Measurements from ENCODE around the gene GSTM3.

The GSTM3 gene

DNA sequence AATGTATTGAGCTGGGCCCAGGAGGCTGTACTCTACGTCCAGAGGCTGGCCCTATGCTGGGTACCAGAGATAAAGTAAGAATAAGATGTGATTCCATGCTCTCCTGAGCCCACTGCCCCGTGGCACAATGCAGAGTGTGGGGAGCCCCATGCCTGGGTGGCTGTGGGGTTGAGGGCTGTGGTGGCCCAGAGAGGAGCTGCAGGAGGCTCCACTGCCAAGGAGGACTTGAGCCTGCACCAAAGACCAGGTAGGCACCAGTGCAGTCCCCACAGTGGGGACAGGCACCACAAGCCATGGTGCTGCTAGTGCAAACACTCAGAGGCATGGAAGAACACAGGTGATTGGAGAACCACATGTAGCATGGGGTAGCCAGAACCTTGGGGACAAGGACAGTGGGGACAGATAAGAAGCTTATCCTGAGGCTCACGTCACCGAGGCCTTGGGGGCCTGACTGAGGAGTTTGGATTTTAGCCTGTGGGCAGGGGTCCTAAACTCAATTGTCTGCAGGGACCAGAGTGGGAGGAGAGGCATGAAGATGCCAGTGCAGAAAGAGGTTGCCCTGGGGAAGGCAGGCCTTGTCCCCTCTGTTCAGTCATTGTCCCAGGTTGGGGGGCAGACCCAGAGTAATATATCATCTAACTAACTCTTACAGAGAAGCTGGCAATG lies 44.7 kb upstream of the GSTM3 start:
- peaks cover 18 to 62% (median 54%) of the 10 kb centered on the region in 5 donors for H3K4me1 ChIP-seq (ENCODE audit: control insufficient read depth in 5 of 5, insufficient read depth in 5 of 5, low read length in 5 of 5)
- H3K27me3 ChIP-seq (ENCODE audit: control insufficient read depth in 5 of 5, insufficient read depth in 4 of 5, low read length in 5 of 5), result no peaks in the 10 kb centered on the region
- peak overlapping the region in 2 of 5 donors; percentile 34 to 36 for H3K9ac ChIP-seq (ENCODE audit: low read length in 5 of 5)
- H3K9me3 ChIP-seq (ENCODE audit: control insufficient read depth in 5 of 5, low read length in 5 of 5), result peaks cover 0 to 6% (median 0%) of the 10 kb centered on the region in 5 donors
- no peaks in the 10 kb centered on the region for H3K36me3 ChIP-seq (ENCODE audit: control insufficient read depth in 5 of 5, insufficient read depth in 5 of 5, low read length in 5 of 5)
- peak overlapping the region; percentile 72 for H3K27ac ChIP-seq (ENCODE audit: low read depth, low read length)
- no peak overlapping the region for H3K4me3 ChIP-seq (ENCODE audit: low read depth in 1 of 5, low read length in 5 of 5)

GRCh38 chr1:109784551-109785252 lies 43.9 kb upstream of the GSTM3 start:
- H3K4me1 ChIP-seq (ENCODE audit: control insufficient read depth in 5 of 5, insufficient read depth in 5 of 5, low read length in 5 of 5), result peaks cover 18 to 54% (median 49%) of the 10 kb centered on the region in 5 donors
- no peaks in the 10 kb centered on the region for H3K27me3 ChIP-seq (ENCODE audit: control insufficient read depth in 5 of 5, insufficient read depth in 4 of 5, low read length in 5 of 5)
- peaks cover 0 to 6% (median 0%) of the 10 kb centered on the region in 5 donors for H3K9me3 ChIP-seq (ENCODE audit: control insufficient read depth in 5 of 5, low read length in 5 of 5)
- no peaks in the 10 kb centered on the region for H3K36me3 ChIP-seq (ENCODE audit: control insufficient read depth in 5 of 5, insufficient read depth in 5 of 5, low read length in 5 of 5)
- H3K27ac ChIP-seq (ENCODE audit: low read depth, low read length), result peak overlapping the region; percentile 72
- H3K4me3 ChIP-seq (ENCODE audit: low read depth in 1 of 5, low read length in 5 of 5), result no peak overlapping the region
- peak overlapping the region in 1 of 5 donors; percentile 35 for H3K9ac ChIP-seq (ENCODE audit: low read length in 5 of 5)

- Histone ChIP-seq H3K36me3 (ENCODE audit: control insufficient read depth in 5 of 5, insufficient read depth in 5 of 5, low read length in 5 of 5) (no peaks in the 10 kb centered on the region), H3K27me3 (ENCODE audit: control insufficient read depth in 5 of 5, insufficient read depth in 4 of 5, low read length in 5 of 5) (no peaks in the 10 kb centered on the region), H3K27ac (ENCODE audit: low read depth, low read length) (peak overlapping the region; percentile 72), H3K4me1 (ENCODE audit: control insufficient read depth in 5 of 5, insufficient read depth in 5 of 5, low read length in 5 of 5) (peaks cover 18 to 49% (median 48%) of the 10 kb centered on the region in 5 donors), H3K4me3 (ENCODE audit: low read depth in 1 of 5, low read length in 5 of 5) (no peak overlapping the region), H3K9me3 (ENCODE audit: control insufficient read depth in 5 of 5, low read length in 5 of 5) (peaks cover 0 to 6% (median 0%) of the 10 kb centered on the region in 5 donors), H3K9ac (ENCODE audit: low read length in 5 of 5) (peak overlapping the region in 2 of 5 donors; percentile 31 to 35)
Observed at GRCh38 chr1:109783436-109783835, 42.6 kb upstream of the GSTM3 start.

GRCh38 chr1:109782927-109783326 lies 42.1 kb upstream of the GSTM3 start:
- peaks cover 18 to 49% (median 48%) of the 10 kb centered on the region in 5 donors for H3K4me1 ChIP-seq (ENCODE audit: control insufficient read depth in 5 of 5, insufficient read depth in 5 of 5, low read length in 5 of 5)
- H3K27ac ChIP-seq (ENCODE audit: low read depth, low read length), result peak overlapping the region; percentile 72
- H3K9me3 ChIP-seq (ENCODE audit: control insufficient read depth in 5 of 5, low read length in 5 of 5), result peaks cover 0 to 6% (median 0%) of the 10 kb centered on the region in 5 donors
- H3K27me3 ChIP-seq (ENCODE audit: control insufficient read depth in 5 of 5, insufficient read depth in 4 of 5, low read length in 5 of 5), result no peaks in the 10 kb centered on the region
- no peaks in the 10 kb centered on the region for H3K36me3 ChIP-seq (ENCODE audit: control insufficient read depth in 5 of 5, insufficient read depth in 5 of 5, low read length in 5 of 5)
- H3K9ac ChIP-seq (ENCODE audit: low read length in 5 of 5), result peak overlapping the region in 1 of 5 donors; percentile 31
- H3K4me3 ChIP-seq (ENCODE audit: low read depth in 1 of 5, low read length in 5 of 5), result no peak overlapping the region

DNA sequence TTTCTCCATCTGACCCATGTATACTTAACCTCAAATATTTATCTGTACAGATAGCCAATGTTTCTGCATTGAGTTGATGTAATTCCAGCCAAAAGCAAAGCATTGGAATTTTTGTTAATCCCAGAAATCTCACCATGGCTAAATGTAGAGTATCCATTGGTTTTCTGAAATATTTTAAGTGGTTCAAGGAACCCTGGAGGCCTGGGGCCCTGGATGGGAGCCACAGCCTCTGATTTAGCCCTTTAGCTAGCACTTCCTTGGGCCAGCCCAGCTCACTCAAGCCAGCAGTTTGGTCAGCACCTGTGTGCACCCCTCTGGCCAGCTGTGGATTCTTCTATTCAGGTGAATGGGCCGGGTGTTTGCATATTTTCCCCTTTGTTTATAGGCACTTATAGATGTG lies 41.7 kb upstream of the GSTM3 start:
- Histone ChIP-seq H3K27ac (ENCODE audit: low read depth, low read length) (peak overlapping the region; percentile 72), H3K27me3 (ENCODE audit: control insufficient read depth in 5 of 5, insufficient read depth in 4 of 5, low read length in 5 of 5) (no peaks in the 10 kb centered on the region), H3K9me3 (ENCODE audit: control insufficient read depth in 5 of 5, low read length in 5 of 5) (peaks cover 0 to 6% (median 0%) of the 10 kb centered on the region in 5 donors), H3K9ac (ENCODE audit: low read length in 5 of 5) (peak overlapping the region in 1 of 5 donors; percentile 21), H3K4me3 (ENCODE audit: low read depth in 1 of 5, low read length in 5 of 5) (no peak overlapping the region), H3K4me1 (ENCODE audit: control insufficient read depth in 5 of 5, insufficient read depth in 5 of 5, low read length in 5 of 5) (peaks cover 18 to 51% (median 48%) of the 10 kb centered on the region in 5 donors), H3K36me3 (ENCODE audit: control insufficient read depth in 5 of 5, insufficient read depth in 5 of 5, low read length in 5 of 5) (no peaks in the 10 kb centered on the region)

DNA sequence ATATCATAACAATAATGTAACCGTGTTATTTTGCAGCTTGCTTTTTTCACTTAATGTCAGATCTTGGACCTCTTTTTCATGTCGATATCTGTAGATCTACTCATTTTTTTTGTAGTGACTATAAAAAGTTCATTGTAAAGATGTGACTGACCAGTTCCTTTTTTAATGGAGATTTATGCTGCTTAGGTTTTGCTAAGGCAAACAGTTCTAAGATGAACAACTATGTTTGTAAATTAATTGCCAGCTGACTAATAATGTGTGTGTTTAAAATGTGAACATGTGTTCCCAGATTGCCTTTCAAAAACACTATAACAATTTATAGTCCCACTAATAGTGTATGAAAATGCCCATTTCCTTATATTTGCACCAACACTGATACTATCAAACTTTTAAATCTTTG lies 41.0 kb upstream of the GSTM3 start:
- H3K36me3 ChIP-seq (ENCODE audit: control insufficient read depth in 5 of 5, insufficient read depth in 5 of 5, low read length in 5 of 5), result no peaks in the 10 kb centered on the region
- H3K9ac ChIP-seq (ENCODE audit: low read length in 5 of 5), result no peak overlapping the region
- H3K27ac ChIP-seq (ENCODE audit: low read depth, low read length), result peak overlapping the region; percentile 72
- peaks cover 19 to 54% (median 49%) of the 10 kb centered on the region in 5 donors for H3K4me1 ChIP-seq (ENCODE audit: control insufficient read depth in 5 of 5, insufficient read depth in 5 of 5, low read length in 5 of 5)
- H3K4me3 ChIP-seq (ENCODE audit: low read depth in 1 of 5, low read length in 5 of 5), result no peak overlapping the region
- H3K9me3 ChIP-seq (ENCODE audit: control insufficient read depth in 5 of 5, low read length in 5 of 5), result peaks cover 0 to 6% (median 0%) of the 10 kb centered on the region in 5 donors
- no peaks in the 10 kb centered on the region for H3K27me3 ChIP-seq (ENCODE audit: control insufficient read depth in 5 of 5, insufficient read depth in 4 of 5, low read length in 5 of 5)

GRCh38 chr1:109780982-109781381 lies 40.1 kb upstream of the GSTM3 start:
- H3K9me3 ChIP-seq (ENCODE audit: control insufficient read depth in 5 of 5, low read length in 5 of 5), result peaks cover 0 to 6% (median 0%) of the 10 kb centered on the region in 5 donors
- H3K27ac ChIP-seq (ENCODE audit: low read depth, low read length), result no peak overlapping the region

DNA sequence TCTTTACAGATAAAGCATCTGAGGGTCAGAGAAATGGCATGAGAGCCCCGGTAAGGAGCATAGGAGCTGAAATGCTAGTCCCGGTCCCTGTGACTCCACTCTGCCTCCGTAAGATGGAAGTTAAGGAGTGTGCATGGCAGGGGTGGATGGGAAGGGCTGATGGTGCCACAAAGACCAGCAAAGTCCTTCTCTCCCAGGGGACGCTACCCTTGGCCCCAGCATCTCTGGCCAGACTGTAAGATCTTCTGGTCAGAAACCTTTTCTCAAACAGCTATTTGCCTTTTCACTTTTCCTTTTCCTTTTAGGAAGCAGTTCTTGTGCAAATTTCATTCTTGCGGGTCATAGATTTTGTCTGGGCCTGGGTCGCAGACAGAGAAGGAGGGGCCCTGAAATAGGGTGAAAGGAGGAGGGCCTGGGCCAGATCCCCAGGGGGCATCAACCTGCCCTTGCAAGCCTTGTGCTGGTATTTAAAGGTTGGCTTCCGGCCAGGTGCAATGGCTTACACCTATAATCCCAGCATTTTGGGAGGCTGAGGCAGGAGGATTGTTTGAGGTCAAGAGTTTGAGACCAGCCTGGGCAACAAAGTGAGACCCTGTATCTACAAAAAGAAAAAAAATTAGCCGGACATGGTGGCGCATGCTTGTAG lies 37.3 kb upstream of the GSTM3 start:
- H3K4me3 ChIP-seq (ENCODE audit: low read depth in 1 of 5, low read length in 5 of 5), result no peak overlapping the region
- H3K27ac ChIP-seq (ENCODE audit: low read depth, low read length), result no peak overlapping the region
- H3K4me1 ChIP-seq (ENCODE audit: control insufficient read depth in 5 of 5, insufficient read depth in 5 of 5, low read length in 5 of 5), result peaks cover 2 to 21% (median 13%) of the 10 kb centered on the region in 5 donors
- H3K27me3 ChIP-seq (ENCODE audit: control insufficient read depth in 5 of 5, insufficient read depth in 4 of 5, low read length in 5 of 5), result no peaks in the 10 kb centered on the region
- peaks cover 0 to 6% (median 0%) of the 10 kb centered on the region in 5 donors for H3K9me3 ChIP-seq (ENCODE audit: control insufficient read depth in 5 of 5, low read length in 5 of 5)
- no peak overlapping the region for H3K9ac ChIP-seq (ENCODE audit: low read length in 5 of 5)
- H3K36me3 ChIP-seq (ENCODE audit: control insufficient read depth in 5 of 5, insufficient read depth in 5 of 5, low read length in 5 of 5), result no peaks in the 10 kb centered on the region

More at GRCh38 chr1:109780982-109781381, 40.1 kb upstream of the GSTM3 start:
- Histone ChIP-seq H3K4me1 (ENCODE audit: control insufficient read depth in 5 of 5, insufficient read depth in 5 of 5, low read length in 5 of 5) (peaks cover 13 to 46% (median 41%) of the 10 kb centered on the region in 5 donors), H3K4me3 (ENCODE audit: low read depth in 1 of 5, low read length in 5 of 5) (no peak overlapping the region), H3K27me3 (ENCODE audit: control insufficient read depth in 5 of 5, insufficient read depth in 4 of 5, low read length in 5 of 5) (no peaks in the 10 kb centered on the region), H3K36me3 (ENCODE audit: control insufficient read depth in 5 of 5, insufficient read depth in 5 of 5, low read length in 5 of 5) (no peaks in the 10 kb centered on the region), H3K9ac (ENCODE audit: low read length in 5 of 5) (no peak overlapping the region)

DNA sequence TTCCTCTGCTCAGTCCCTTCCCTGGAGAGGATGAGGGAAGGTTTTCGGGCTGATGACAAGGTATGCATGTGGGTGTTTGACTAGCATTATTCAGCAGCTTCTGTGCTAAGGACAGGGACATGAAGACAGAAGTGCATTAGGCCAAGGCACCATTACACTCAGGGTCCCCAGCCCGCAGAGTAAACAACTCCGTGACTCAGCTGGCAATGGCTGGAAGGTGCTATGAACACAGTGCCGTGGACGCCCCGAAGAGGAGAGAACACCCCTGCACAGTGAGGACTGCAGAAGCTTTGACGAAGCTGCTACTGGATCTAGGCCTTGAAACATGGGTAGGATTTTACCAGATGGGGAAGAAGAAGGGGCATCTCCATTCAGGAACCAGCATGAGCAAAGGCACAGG lies 36.6 kb upstream of the GSTM3 start:
- Histone ChIP-seq H3K36me3 (ENCODE audit: control insufficient read depth in 5 of 5, insufficient read depth in 5 of 5, low read length in 5 of 5) (no peaks in the 10 kb centered on the region), H3K27me3 (ENCODE audit: control insufficient read depth in 5 of 5, insufficient read depth in 4 of 5, low read length in 5 of 5) (no peaks in the 10 kb centered on the region), H3K4me3 (ENCODE audit: low read depth in 1 of 5, low read length in 5 of 5) (no peak overlapping the region), H3K9me3 (ENCODE audit: control insufficient read depth in 5 of 5, low read length in 5 of 5) (peaks cover 0 to 6% (median 0%) of the 10 kb centered on the region in 5 donors), H3K4me1 (ENCODE audit: control insufficient read depth in 5 of 5, insufficient read depth in 5 of 5, low read length in 5 of 5) (peaks cover 2 to 15% (median 7%) of the 10 kb centered on the region in 5 donors), H3K27ac (ENCODE audit: low read depth, low read length) (no peak overlapping the region), H3K9ac (ENCODE audit: low read length in 5 of 5) (no peak overlapping the region)

Data from subcutaneous abdominal adipose tissue (tissue), 5 donors.